Natural killer cell treated with Interleukin-12 subunit alpha and Interleukin-12 subunit beta and Interleukin-15 and Interleukin-18, amount 100 ng/mL, for 72 hours (primary cell): ENCODE data around the gene RPTOR. TPM values are rescaled to one million over a fixed set of nuclear protein-coding genes. Genes with fewer than 3 reads are reported as not detected.

Experiments used
- ATAC-seq, 2 donors: fragments of 150-1000 bp; cut with Tn5 transposase in 1 of 2; sonication (Bioruptor Pico), chemical (Tn5 transposase) in 1 of 2; 2 replicates each; pipeline ENCODE4 v1.10.0; 2021
- DNase-seq: peaks from one replicate; pipeline ENCODE4 v3.0.0; 2022; ENCODE audit warnings: low spot score
- H3K27ac Mint-ChIP-seq, 2 donors: 1 replicate in 1 of 2; 2 replicates in 1 of 2; pipeline ENCODE4 v1.8.0; 2022; ENCODE audit warnings: mixed read lengths in 2 of 2, mild to moderate bottlenecking in 1 of 2, moderate library complexity in 1 of 2
- H3K27me3 Mint-ChIP-seq, 2 donors: 1 replicate in 1 of 2; 2 replicates in 1 of 2; pipeline ENCODE4 v1.8.0; 2022; ENCODE audit warnings: mixed read lengths in 2 of 2
- H3K36me3 Mint-ChIP-seq: one replicate; pipeline ENCODE4 v1.8.0; 2022; ENCODE audit warnings: mixed read lengths
- H3K4me1 Mint-ChIP-seq, 2 donors: 1 replicate in 1 of 2; 2 replicates in 1 of 2; pipeline ENCODE4 v1.8.0; 2022; ENCODE audit warnings: low read depth in 2 of 2, mixed read lengths in 2 of 2, mild to moderate bottlenecking in 1 of 2
- H3K4me3 Mint-ChIP-seq: one replicate; pipeline ENCODE4 v1.8.0; 2022; ENCODE audit warnings: mixed read lengths
- H3K9me3 Mint-ChIP-seq: 2 replicates; pipeline ENCODE4 v1.8.0; 2022; ENCODE audit warnings: mixed read lengths
- total RNA-seq, 2 donors: library from RNA; stranded (reverse); gene quantifications; one replicate each; pipeline ENCODE4 v1.2.3, GENCODE V29; 2022

Gene RPTOR
- total RNA-seq, 2 donors from 2014 or later = 44.1 to 92.4 TPM

DNA sequence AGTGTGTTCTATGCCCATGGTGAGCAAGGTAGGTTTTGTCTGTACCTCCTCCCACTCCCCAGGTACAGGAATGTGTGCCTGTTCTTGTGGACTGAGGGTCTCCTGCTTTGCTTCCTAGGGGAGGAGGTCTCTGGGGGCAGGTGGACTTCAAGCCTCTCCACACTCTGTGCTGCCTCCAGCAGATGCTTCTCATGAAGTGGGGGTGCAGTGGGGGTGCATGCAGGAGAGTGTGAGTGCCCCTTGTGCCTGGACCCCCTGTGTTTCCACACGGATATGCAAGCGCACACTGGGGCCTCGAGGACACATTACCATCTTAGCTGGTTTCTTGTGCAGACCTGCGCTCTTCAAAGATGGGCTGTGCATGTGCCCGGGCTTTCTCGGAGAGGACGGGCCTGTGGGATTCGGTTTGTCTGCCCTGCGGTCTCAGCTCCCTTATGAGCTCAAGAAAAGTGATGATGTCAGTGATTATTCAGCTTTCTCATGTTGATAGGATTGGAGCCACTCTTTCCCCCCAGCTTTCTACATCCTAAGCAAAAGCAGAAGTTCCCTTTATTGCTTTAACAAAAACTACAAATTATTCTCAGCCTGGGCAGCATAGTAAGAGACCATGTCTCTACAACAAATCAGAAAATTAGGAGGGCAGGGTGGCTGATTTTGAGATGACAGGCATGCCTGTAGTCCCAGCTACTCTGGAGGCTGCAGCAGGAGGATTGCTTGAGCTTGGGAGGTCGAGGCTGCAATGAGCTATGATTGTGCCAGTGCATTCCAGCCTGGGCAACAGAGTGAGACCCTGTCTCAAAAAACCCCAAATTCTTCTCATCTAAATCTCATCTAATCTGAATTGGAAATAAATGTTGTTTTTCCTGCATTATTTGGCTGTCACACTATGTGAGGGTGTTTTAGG is 86.8 kb downstream of the RPTOR start:
- H3K27me3 Mint-ChIP-seq = no peaks in the 10 kb centered on the region
- H3K4me1 Mint-ChIP-seq = peaks cover 8 to 15% of the 10 kb centered on the region in 2 donors
- no peak for DNase-seq
- H3K4me3 Mint-ChIP-seq = no peak overlapping the region
- ATAC-seq = no peak
- no peaks in the 10 kb centered on the region for H3K9me3 Mint-ChIP-seq
- no peaks in the 10 kb centered on the region for H3K36me3 Mint-ChIP-seq
- H3K27ac Mint-ChIP-seq = no peak overlapping the region

DNA sequence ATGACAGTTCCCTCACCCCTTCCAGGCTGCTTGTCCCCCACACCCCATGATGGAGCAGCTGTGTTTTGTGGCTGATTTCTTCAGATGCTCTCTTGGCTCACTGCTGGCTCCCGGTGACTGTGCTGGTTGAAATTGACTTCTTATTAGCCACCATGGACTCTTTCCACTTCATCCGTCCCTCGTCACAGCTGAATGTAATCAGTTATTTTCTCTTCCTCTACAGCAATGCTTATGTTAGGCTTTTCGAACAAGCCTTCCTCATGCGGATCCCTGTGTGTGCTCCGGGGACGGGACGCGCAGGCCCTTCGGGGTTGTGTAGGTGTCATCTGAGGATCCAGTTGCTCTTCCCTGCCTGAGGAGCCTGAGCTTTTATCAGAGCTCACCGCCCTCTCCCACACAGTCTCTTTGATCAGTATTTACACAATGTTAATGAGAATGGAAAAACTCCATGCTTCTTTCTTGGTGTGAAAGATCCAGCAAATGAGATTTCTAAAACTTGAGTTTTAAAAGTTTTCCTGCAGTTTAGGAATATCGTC is 87.5 kb downstream of the RPTOR start:
- no peaks in the 10 kb centered on the region for H3K9me3 Mint-ChIP-seq
- ATAC-seq (no peak), DNase-seq (no peak)
- H3K4me3 Mint-ChIP-seq = no peak overlapping the region
- H3K4me1 Mint-ChIP-seq = peaks cover 8 to 22% of the 10 kb centered on the region in 2 donors
- no peaks in the 10 kb centered on the region for H3K36me3 Mint-ChIP-seq
- no peaks in the 10 kb centered on the region for H3K27me3 Mint-ChIP-seq
- H3K27ac Mint-ChIP-seq = no peak overlapping the region

DNA sequence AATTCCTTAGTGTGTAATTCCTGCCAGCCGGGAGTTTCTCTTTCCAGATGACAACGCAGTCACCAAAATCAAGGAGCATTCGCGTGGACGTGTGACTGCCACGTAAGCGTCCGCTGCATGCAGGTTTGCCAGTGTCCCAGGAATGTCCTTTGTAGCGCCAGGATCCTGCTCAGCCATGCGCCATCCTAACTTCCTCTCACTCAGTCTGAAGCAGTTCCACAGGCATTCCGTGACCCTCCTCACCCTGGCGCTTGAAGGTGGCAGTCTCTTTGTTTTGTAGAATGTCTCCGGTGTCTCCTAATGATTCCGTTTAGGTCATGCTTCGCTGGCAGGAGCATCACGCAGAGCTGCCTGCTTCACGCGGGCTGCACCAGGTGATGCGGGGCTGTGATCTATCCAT is 88.6 kb downstream of the RPTOR start:
- DNase-seq (no peak), ATAC-seq (no peak)
- Mint-ChIP-seq H3K36me3 (no peaks in the 10 kb centered on the region), H3K27ac (no peak overlapping the region), H3K27me3 (no peaks in the 10 kb centered on the region), H3K9me3 (no peaks in the 10 kb centered on the region), H3K4me1 (peaks cover 13 to 28% of the 10 kb centered on the region in 2 donors), H3K4me3 (no peak overlapping the region)

DNA sequence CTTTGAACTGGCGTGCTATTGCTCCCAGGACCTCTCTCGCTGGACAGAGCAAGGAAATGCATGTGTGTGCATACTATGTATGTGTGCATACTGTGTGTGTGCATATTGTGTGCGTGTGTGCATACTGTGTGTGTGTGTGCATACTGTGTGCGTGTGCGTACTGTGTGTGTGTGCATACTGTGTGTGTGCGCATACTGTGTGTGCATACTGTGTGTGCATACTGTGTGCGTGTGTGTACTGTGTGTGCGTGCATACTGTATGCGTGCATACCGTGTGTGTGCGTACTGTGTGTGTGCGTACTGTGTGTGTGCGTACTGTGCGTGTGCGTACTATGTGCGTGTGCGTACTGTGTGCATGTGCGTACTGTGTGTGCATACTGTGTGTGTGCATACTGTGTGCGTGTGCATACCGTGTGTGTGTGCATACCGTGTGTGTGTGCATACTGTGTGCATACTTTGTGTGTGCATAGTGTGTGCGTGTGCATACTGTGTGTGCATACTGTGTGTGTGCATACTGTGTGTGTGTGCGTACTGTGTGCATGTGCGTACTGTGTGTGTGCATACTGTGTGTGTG is 89.4 kb downstream of the RPTOR start:
- H3K27me3 Mint-ChIP-seq = no peaks in the 10 kb centered on the region
- no peak for ATAC-seq
- no peaks in the 10 kb centered on the region for H3K9me3 Mint-ChIP-seq
- no peak overlapping the region for H3K27ac Mint-ChIP-seq
- H3K36me3 Mint-ChIP-seq = no peaks in the 10 kb centered on the region
- H3K4me3 Mint-ChIP-seq = no peak overlapping the region
- peaks cover 13 to 28% of the 10 kb centered on the region in 2 donors for H3K4me1 Mint-ChIP-seq
- no peak for DNase-seq

DNA sequence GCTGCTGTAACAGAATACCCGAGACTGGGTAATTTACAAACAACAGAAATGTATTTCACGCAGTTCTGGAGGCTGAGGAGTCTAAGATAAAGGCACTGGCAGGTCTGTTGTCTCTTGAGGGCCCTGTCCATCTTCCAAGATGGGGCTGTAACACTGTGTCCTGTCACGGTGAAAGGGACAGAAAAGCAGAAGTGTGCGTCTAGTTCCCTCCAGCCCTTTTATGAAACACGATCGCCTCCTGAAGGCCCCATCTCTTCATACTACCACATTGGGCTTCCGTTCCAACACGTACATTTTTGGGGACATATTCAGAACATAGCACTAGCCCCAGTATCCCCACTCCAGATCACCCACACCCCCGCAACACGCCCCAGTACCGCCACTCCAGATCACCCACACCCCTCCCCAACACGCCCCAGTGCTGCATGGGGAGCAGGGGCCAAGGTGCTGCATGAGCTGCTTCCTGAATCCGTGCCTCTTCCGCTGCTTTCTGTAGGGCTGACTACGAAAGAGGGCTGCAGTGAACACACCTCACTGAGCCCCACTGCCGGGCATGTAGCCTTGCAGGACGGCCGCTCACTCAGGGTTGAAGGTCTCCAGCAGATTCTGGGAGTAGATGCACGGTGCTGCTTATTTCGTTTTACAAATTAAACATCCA is 91.9 kb downstream of the RPTOR start:
- Mint-ChIP-seq H3K27ac (no peak overlapping the region), H3K4me1 (peaks cover 13 to 28% of the 10 kb centered on the region in 2 donors), H3K4me3 (no peak overlapping the region), H3K36me3 (no peaks in the 10 kb centered on the region), H3K27me3 (no peaks in the 10 kb centered on the region), H3K9me3 (no peaks in the 10 kb centered on the region)
- no peak for ATAC-seq
- no peak for DNase-seq

DNA sequence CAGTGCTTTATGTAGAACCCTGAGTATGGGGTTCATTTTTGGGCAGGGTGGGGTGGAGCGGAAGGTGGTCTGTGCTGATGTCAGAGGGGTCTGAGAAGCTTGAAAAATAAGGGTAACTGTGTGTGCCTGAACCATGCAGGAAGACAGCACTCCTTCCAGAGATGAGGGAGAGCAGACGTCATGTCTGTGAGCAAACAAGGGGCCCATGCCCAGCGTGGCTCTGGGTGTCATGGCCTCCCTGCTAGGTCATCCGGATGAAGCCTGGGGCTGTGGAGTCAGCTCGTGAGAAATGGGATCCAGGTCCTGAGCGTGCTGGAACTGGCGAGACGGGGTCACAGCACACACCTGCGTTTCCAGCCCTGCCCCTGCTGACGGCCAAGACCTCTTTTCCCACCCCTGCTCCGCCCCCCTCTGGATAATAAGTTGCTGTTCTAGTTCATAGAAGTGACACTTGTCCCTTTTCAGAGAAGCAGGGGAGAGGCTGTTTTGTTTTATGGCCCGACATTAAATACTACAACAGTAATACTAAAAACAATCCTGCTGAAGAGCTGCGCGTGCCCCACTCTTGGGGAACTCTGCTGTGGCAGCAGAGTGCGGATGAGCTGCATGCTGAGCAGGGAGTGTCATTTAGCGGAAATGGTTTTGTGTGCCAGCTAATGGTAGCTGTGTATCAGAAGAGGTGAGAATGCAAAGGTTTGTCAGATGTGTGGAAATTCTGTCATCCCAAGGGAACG is 92.6 kb downstream of the RPTOR start:
- ATAC-seq = no peak
- Mint-ChIP-seq H3K4me3 (no peak overlapping the region), H3K4me1 (peaks cover 13 to 26% of the 10 kb centered on the region in 2 donors), H3K27me3 (no peaks in the 10 kb centered on the region), H3K9me3 (no peaks in the 10 kb centered on the region), H3K27ac (no peak overlapping the region), H3K36me3 (no peaks in the 10 kb centered on the region)
- DNase-seq = no peak

DNA sequence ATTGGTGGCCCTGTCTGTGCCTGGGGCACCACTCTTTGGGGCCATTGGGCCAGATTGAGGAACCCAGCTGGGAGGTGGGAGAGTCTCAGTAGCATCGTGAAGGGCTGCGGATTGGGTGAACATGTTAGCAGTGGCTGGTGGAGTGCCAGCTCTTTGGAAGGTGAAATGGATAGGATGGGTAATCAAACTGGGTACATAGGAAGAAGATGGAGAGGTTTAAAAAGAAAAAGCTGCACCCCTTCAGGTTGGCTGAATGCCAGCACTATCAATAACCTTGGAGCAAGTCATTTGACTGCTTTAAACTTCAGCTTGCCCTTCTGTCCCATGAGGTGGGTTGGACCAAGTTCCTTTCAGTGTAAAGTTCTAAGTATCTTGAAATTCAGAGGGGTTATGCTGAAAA is 95.0 kb downstream of the RPTOR start:
- ATAC-seq = no peak
- Mint-ChIP-seq H3K4me1 (peaks cover 13 to 23% of the 10 kb centered on the region in 2 donors), H3K27ac (no peak overlapping the region), H3K36me3 (no peaks in the 10 kb centered on the region), H3K27me3 (no peaks in the 10 kb centered on the region), H3K4me3 (no peak overlapping the region), H3K9me3 (no peaks in the 10 kb centered on the region)
- DNase-seq = no peak

DNA sequence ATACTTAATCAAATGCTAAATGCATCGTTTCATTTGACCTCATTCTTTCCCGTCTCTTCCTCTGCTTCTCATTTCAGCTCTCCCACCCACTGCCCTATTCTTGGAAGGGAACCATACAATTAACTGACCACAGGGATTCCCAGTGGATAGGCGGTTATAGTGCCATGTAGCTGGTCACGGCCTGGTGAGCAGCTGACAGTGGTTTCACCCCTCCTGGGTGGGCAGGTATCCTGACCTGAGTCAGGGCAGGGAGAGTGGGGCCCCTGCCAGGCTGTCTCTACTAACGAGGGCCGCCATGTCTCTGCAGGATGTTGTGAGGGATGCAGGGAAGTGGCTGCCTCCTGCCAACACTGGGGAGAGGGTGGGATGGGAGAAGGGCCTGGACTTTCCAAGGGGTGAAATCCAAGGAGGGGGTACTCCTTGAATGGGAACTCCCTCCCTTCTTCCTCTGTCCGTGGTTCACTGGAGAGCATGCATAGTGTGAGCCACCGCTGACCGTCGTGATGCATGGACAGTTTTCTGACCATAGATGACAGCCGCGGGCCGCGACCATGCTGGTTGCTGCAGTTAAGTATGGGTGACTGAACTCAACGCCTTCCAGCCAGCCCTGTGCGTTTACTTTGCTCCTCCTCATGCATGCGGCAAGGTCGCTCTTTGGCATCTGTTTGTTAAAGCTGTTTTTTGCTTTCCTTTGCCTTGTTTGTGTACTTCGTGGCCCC is 95.9 kb downstream of the RPTOR start:
- DNase-seq (no peak), ATAC-seq (no peak)
- H3K4me1 Mint-ChIP-seq = peaks cover 7 to 19% of the 10 kb centered on the region in 2 donors
- no peak overlapping the region for H3K4me3 Mint-ChIP-seq
- H3K36me3 Mint-ChIP-seq = no peaks in the 10 kb centered on the region
- no peaks in the 10 kb centered on the region for H3K9me3 Mint-ChIP-seq
- no peaks in the 10 kb centered on the region for H3K27me3 Mint-ChIP-seq
- no peak overlapping the region for H3K27ac Mint-ChIP-seq

DNA sequence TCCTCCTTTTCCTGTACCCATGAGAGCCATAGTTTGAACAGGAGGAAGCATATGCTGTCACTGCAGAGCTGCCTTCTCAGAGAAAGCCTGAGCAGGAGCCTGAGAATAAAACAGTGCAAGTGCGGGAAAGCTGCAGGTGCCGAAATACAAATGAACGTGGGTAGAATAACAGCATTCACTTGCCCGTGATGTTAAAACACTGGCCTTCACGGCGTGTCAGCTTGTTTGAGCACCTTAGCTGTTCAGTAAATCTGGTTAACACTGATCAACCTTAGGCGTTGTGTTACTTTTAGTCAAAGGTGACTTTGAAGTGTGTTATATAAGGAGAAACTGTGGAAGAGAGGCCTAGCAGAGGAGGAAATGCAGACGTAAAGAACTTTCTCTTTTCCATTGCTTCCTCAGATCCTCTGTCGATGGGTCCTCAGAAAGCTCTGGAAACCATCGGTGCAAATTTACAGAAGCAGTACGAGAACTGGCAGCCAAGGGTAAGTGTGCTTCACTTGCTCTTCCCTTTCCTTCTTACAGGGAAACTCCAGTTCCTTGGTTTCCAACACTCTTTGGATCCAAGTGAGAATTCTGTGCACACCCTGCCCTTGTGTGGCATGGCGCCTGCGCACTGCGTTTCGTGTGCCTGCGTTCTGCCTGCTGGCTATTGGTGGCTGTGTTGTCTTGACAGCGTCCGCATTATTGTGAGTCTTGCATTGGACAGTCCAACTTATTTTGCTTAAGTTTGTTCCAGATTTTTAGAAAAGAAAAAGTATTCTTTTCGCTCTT is 98.9 kb downstream of the RPTOR start:
- no peak overlapping the region for H3K4me3 Mint-ChIP-seq
- no peak for DNase-seq

DNA sequence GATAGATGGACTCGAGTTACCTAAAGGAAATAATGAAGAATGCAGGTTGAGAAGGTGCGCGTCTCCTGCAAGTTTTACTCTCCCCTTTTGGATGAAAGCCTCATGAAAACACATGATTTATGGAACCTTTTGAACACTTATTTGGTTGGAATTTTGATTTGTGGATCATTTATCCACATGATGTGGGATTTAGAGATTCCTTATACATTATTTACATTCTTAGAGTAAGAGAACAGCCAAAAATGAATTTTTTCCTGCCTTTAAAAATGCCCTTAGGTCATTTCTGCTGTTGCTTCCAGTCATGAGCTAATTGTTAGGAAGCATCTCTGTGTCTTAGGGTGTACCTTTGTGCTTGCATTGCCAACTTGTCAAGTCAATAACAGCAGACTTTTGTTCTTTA is 99.9 kb downstream of the RPTOR start:
- Mint-ChIP-seq H3K27ac (no peak overlapping the region), H3K36me3 (no peaks in the 10 kb centered on the region), H3K4me1 (peaks cover 20 to 21% of the 10 kb centered on the region in 2 donors), H3K27me3 (no peaks in the 10 kb centered on the region), H3K4me3 (no peak overlapping the region), H3K9me3 (no peaks in the 10 kb centered on the region)
- no peak for ATAC-seq
- no peak for DNase-seq

More for the DNA sequence above, 98.9 kb downstream of the RPTOR start:
- no peak for ATAC-seq
- no peaks in the 10 kb centered on the region for H3K27me3 Mint-ChIP-seq
- peaks cover 11 to 14% of the 10 kb centered on the region in 2 donors for H3K4me1 Mint-ChIP-seq
- H3K9me3 Mint-ChIP-seq = no peaks in the 10 kb centered on the region
- no peaks in the 10 kb centered on the region for H3K36me3 Mint-ChIP-seq
- no peak overlapping the region for H3K27ac Mint-ChIP-seq

DNA sequence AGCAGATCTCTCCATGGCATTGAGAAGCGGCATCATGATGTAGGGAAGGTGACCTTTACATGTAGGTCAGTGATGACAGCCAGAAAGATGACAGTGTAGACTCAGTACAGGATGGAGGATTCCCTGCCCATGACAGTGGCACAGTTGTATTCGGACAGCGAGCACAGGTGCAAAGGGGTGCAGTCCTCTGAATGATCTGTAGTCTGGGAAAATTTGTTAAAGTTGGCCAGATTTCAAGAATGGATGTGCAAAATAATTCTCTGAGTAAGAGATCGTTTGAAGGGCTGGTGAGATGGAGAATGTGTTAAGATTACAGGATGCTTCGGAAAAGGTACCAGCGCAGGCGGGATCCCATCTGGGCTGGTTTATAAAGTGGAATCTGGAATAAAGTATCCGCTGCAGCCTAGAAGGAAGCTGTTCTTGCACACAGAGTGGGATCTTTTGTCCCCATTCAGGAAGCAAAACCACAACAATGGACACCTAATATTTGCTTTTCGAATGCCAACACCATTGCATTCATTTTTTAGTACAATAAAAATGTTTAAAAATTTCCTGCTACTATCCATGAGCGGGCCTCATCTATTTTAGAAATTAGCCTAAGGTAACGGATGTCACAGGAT is 101.2 kb downstream of the RPTOR start:
- no peak overlapping the region for H3K4me3 Mint-ChIP-seq
- H3K4me1 Mint-ChIP-seq = peaks cover 28 to 32% of the 10 kb centered on the region in 2 donors
- H3K9me3 Mint-ChIP-seq = no peaks in the 10 kb centered on the region
- DNase-seq (no peak), ATAC-seq (no peak)
- no peaks in the 10 kb centered on the region for H3K36me3 Mint-ChIP-seq
- H3K27ac Mint-ChIP-seq = no peak overlapping the region
- H3K27me3 Mint-ChIP-seq = no peaks in the 10 kb centered on the region

DNA sequence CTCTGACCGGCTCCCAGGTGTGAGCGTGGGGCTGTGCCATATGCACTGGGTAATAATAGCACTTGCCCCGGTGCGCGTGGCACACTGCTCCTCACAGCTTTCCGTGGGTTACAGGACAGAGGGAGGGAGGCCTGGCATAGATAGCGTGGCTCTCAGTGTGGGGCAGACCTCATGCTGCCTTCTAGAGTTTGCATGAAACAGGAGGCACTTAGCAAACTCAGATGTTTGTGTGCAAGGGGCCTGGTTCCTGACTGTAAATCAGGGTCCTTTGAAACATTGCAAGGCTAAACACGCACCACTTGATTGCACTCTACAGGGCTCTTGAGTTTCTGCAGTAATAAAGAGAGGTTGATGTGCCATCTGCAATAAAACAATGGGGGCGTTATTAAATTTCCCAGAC is 101.7 kb downstream of the RPTOR start:
- no peaks in the 10 kb centered on the region for H3K27me3 Mint-ChIP-seq
- no peak for DNase-seq
- no peaks in the 10 kb centered on the region for H3K9me3 Mint-ChIP-seq
- H3K27ac Mint-ChIP-seq = no peak overlapping the region
- no peak overlapping the region for H3K4me3 Mint-ChIP-seq
- H3K36me3 Mint-ChIP-seq = no peaks in the 10 kb centered on the region
- peaks cover 31 to 35% of the 10 kb centered on the region in 2 donors for H3K4me1 Mint-ChIP-seq
- no peak for ATAC-seq
